ENCODE data around the gene SATB1.
"Not testable (repeated sequence)": the region's sequence is repeated elsewhere in the genome, so short reads cannot be mapped to it uniquely, and the experiment has no call there.

Gene SATB1

DNA sequence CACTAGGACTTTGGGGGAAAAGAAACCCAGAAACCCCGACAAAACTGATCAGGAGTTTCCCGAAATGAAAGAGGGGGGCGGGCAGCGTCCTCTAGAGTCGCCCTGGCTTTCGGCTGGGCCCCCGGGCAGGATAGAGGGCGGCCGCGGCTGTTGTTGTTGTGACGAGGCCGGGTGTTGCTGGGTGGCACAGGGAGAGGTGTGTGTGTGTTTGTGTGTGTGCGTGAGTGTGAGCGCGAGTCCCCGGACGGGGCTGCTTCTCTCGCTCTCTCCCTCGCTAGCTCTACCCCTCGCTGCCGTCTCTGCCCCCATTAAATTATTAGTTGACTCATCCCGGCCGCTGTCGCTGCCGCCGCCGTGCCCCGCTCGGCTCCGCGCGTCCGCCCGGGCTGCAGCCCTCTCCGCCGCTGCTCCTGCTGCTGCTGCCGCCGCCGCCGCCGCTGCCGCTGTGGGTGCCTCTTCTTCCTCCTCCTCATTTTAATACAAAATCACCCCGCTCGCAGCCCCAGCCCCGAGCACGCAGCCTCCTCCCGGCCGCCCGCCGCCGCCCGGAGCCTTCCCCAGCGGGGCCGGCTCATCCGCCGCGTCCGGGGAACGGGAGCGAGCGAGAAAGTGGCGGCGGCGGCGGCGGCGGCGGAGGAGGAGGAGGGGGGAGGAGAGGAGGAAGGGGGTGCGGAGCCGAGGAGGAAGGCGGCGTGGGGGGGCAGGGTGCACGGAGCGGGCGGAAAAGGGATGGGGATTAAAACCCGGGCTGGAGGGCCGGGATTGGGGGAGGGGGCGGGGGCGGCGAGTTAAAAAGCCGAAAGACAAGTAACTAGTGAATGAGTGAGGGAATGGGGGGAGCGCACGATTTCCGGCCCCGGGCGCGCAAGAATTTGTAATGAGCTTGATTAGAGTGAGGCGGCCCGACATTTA lies at the start of gene SATB1:
Gene SATB1, minus strand, starts transcription at position 611 of the 912 bp plus-strand sequence. CDS start 4,372 bp downstream, outside the sequence.
- peak; percentile 54 for DNase-seq

DNA sequence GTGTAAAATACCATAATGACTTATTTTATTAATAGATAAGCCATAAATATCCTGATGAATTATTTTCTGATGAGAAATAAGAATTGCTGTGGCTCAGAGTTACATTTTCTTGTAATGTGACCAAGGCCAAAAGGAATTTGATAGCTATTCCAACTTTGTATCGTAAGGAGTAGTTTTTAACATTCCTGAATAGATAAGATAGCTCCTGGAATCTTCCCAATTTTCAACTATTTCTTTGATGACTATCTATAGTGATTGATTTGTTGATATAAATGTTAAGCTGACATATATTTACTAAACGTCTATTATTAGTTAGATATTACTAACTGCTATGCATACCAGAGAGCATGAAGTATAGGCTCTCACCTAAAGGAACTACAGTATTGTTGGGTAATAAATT lies 49.1 kb upstream of the SATB1 start:
- no peak for DNase-seq

DNA sequence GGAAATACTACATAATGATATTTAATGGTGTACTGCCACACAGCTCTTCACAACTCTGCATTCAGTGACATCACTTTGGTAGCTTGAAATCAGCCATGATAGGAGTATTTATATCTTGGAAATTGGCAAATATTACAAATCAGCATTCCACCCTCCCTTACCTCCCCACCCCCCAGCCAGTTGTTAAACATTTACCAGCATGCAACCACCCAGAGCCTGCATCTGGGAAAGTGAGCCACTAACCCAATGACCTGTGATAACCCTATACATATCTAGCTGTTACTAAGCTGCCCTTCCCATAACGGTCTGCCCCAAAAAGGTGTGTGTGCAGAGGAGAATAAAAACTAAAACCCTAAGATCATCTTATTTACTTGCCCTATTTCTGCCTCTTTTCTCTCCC lies 44.6 kb upstream of the SATB1 start:
- DNase-seq = no peak

DNA sequence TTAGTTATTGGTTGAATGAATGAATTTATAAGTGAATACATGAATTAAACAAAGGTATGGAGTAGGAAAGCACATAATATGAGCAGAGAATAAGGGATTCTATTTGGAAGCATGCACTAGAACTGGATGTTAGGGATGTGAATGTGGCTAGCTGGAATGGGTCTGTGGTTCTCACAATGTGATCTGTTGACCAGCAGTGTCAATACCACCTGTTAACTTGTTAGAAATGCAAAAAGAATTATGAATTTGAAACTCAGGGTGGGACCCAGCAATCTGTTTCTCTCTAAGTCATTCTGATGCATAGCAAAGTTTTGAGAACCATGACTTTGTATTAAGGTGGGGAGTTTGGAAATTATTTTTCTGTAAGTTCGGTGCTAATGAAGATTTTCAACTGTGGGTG lies 41.0 kb upstream of the SATB1 start:
- DNase-seq = no peak

GRCh38 chr3:18454766-18455165 lies 29.6 kb upstream of the SATB1 start:
- DNase-seq = no peak

GRCh38 chr3:18449618-18450017 lies 24.5 kb upstream of the SATB1 start:
- not testable (repeated sequence) for DNase-seq

GRCh38 chr3:18447720-18448119 lies 22.6 kb upstream of the SATB1 start:
- no peak for DNase-seq

- DNase-seq = no peak
These were observed 21.1 kb upstream of the SATB1 start for GRCh38 chr3:18446149-18446825.

- peak; percentile 62 for DNase-seq
These were observed 20.4 kb upstream of the SATB1 start for GRCh38 chr3:18445401-18446148.

GRCh38 chr3:18444595-18445400 lies 19.7 kb upstream of the SATB1 start:
- peak; percentile 62 for DNase-seq

GRCh38 chr3:18443665-18444594 lies 18.8 kb upstream of the SATB1 start:
- peak; percentile 7 for DNase-seq

DNA sequence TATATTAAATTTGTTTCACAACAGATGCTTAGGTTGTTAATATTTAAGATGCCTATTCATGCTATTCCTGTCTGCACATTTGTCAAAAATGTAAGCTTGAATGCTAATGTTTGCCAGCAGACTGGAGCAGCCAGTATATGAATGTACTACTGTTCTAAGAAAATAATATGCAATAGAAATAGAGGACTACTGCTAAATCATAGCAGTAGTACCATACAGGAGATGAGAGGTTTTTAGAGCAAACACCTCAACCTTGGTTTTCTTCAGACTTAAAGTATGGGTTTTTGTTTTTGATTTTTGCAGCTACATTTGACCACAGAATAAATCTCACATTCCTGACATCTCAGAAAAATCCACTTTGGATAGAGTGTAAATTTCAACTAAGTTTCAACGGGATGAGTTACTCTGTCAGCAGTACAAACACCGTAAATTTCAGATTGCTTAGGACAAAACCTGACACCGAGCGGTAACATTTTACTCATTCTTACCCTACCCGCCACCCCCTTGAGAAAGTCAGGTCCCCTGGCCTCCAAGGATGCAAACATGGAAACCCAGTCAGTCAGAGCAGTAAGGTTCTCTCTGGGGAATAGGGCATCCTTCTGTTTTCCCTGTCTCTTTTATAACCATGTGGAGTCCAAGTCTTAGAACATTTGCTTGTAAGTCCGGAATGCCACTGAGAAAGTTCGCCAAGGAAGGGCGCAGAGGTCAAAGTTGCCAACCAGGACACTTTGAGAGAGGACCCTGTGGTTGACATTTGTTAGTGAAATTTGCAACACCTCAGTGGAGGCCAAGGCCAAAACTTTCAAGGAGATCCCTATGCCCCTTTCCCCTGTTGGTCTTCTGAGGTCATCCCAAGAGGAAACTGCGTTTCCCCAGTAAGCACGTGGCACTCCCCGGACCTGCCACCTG lies 17.9 kb upstream of the SATB1 start:
- DNase-seq = no peak

DNA sequence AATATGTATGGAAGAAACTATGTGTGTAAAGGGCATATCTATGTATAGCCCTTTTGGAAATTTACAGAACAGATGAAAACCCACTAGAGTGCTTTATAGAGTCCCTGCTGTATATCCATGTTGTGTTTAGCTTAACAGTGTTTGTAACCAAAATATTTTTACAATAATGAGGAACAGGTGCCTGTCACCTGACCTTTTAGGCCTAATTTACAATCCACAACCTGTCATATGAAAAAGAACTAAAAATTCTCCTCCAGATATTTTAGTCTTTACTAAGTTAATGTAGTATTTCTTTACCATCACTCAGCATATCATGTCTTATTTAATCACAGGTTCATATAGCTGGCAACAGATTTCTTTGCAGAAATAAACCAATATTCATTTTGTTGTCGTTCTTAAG lies 16.4 kb upstream of the SATB1 start:
- no peak for DNase-seq

DNA sequence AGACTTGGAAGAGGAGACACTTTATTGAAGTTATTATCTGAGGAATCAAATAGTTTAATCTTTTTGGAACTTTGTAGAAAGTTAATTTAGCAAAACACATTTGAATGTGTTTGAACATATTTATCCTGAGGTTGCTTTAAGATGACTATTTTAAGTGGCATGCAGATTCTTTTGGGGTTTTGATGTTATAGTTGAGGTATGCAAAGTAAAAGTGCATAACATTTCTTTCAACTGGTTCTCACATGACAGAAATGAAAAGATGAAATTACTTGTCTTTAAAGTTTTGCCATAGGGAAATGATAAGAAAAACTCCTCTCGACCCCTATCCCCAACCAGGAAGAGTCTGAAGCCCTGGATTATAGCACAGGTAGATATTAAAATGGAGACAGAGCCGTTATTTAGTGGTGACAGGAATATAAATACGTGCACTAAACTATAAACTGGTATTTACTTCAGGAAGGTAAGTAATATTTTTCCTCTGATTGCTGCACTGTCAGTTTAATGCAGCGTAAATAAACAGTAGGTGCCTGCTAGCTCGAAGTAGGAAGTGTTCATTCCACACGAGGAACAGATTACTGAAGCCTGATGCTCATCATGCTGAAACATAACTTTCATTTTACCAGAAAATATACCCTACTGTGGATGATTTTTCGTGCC lies 15.1 kb upstream of the SATB1 start:
- no peak for DNase-seq

GRCh38 chr3:18439281-18439680 lies 14.1 kb upstream of the SATB1 start:
- DNase-seq = no peak

- peak; percentile 33 for DNase-seq
These were observed 13.4 kb upstream of the SATB1 start for GRCh38 chr3:18438586-18438985.

DNA sequence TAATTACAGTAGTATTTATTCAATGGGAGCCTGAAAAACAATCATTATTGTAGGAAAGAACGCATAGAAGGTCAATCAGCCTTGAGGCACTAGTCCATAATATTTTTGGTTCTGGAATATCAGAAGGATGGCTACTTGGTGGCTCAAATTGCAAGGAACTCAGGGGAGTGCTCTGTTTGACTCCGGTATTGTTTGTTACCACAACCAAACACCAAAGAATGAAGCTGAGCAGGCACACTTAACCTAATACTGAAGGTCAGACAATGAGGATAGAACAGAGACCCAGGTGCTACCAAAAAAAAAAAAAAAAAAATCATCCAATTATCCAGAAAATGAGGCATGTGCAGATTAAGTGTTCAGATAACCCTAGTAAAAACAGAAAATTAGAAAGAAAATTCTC lies 11.1 kb upstream of the SATB1 start:
- no peak for DNase-seq

DNA sequence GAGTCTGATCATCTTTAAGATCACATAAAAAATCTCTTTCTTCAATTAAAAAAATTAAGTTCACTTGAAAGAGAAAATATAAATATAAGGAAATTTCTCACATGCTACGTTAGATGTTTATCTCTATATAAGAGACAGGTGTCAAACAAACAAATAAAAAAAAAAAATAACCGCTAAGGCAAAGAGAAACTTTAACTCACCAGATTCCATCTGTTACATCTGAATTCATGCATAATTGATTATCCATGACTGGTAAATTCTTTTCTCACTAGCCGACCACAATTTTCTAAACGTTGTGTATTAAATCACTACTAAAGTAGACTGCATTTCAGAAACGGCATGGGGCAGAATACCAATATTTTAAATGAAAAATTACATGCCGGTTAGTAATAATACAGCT lies 9.6 kb upstream of the SATB1 start:
- DNase-seq = no peak

DNA sequence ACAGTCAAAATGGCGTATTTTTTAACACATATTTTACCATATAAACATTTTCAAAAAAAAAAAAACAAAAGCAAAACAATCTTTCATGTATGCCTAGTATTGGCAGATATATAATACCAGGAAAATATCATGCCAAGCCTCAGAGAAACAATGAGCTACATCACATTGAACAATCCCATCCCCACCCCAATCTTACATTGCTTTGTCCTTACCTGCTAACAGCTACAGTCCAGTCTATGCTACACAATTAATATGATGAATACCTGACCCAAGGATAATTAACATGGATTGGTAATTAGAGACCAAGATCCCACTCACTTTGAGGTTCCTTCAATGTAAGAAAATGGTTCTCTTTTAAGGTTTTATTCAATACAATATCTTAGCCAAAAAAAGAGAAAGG lies 7.6 kb upstream of the SATB1 start:
- DNase-seq = no peak

GRCh38 chr3:18431266-18431665 lies 6.1 kb upstream of the SATB1 start:
- no peak for DNase-seq

Data from activated effector memory CD4-positive, alpha-beta T cell treated with Interleukin-2 at 50 U/mL for 16 hours (primary cell).